LNCAP (cell line): ENCODE measurements around the gene NUDT13.

Experiments
- CTCF ChIP-seq: fragments of 450-650 bp; IDR thresholded peaks from 2 replicates; pipeline ENCODE4 v1.5.1; 2017; ENCODE audit warnings: mild to moderate bottlenecking

Gene NUDT13

GRCh38 chr10:73131913-73132686, 21.8 kb downstream of the NUDT13 start:
- TF ChIP-seq CTCF, result no peak

DNA sequence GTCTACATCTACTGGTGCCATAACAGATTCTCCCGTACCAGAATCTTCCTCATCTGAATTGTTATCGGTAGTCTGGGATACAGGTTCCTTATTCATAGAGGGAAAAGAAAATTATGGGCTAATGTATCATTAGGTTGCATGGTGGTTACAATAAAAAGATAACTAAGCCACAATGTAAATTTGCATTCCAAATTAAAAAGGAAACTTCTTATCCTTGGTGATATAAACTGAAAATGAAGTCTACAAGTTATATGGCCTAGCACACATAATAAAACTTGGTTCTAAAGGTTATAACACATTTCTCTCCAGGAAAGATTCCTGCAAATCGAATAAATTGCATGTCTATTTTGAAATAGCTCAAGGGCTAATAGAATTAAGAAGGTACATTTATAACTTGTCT, 24.5 kb downstream of the NUDT13 start:
- no peak for TF ChIP-seq CTCF

DNA sequence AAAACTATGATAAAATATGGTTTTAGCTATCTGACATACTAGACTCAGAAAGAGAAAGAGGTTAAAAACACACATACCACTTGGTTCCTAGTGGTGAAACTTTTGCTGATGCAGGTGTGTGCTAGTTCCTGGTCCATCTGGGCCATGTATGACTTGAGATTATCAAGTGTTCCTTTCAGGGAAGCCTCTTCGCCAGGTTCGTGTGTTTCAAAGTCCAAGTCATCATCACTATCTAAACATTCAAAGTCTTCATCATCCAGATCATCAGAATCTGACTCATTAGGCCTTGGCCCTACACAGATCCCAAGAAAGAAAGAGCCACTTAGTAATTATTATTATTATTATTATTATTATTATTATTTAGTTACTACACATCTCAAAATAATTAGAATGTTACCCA, 26.4 kb downstream of the NUDT13 start:
- no peak for TF ChIP-seq CTCF

GRCh38 chr10:73139251-73139650, 29.0 kb downstream of the NUDT13 start:
- TF ChIP-seq CTCF, result no peak

- TF ChIP-seq CTCF, result no peak
Measured at GRCh38 chr10:73141603-73142002, 31.3 kb downstream of the NUDT13 start.

GRCh38 chr10:73152009-73152408, 41.8 kb downstream of the NUDT13 start:
- TF ChIP-seq CTCF, result no peak

DNA sequence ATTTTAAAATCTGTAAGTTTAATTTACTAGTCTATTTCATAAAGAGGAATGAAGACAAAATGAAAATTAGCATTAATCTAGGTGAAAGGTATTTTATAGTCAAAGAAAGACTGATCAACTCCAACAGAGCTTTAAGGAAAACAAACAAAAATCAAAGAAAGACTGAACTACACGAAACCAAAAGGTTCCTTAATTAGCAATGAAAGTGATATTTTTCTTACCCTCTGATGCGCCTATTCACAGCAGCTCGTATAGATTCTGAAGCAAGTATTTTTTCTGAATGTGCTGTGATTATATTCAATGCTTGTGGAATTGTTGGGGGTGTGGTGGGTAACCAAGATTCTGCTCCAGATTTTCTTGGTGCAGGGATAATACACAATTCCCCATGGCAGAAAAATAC, 45.8 kb downstream of the NUDT13 start:
- no peak for TF ChIP-seq CTCF
